ENCODE data around the gene ERCC4. TPM values are rescaled to one million over a fixed set of nuclear protein-coding genes. Genes with fewer than 3 reads are reported as not detected.

ERCC4 gene
- polyA plus RNA-seq, 3 donors = 1.3 to 4.2 (median 2.0) TPM

Other genes starting within 250 kb of the ERCC4 start
- gene MRTFB, start 151.2 kb downstream of the ERCC4 start, polyA plus RNA-seq = 10 to 100 TPM in 2 of 3 donors, 1 to 10 TPM in 1; 6.4 to 14.0 (median 10.6) TPM

Measured in adipose tissue (tissue), 3 donors.